Embryonic facial prominence (tissue), 1 donor: ENCODE measurements around the gene MIEN1.
"Not testable (repeated sequence)": the region's sequence is repeated elsewhere in the genome, so short reads cannot be mapped to it uniquely, and the experiment has no call there.

Source experiments
- DNase-seq: peaks from one replicate; pipeline ENCODE4 v3.0.0-alpha.2; 2016; ENCODE audit errors: extremely low spot score

MIEN1 gene, protein sequence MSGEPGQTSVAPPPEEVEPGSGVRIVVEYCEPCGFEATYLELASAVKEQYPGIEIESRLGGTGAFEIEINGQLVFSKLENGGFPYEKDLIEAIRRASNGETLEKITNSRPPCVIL

DNA sequence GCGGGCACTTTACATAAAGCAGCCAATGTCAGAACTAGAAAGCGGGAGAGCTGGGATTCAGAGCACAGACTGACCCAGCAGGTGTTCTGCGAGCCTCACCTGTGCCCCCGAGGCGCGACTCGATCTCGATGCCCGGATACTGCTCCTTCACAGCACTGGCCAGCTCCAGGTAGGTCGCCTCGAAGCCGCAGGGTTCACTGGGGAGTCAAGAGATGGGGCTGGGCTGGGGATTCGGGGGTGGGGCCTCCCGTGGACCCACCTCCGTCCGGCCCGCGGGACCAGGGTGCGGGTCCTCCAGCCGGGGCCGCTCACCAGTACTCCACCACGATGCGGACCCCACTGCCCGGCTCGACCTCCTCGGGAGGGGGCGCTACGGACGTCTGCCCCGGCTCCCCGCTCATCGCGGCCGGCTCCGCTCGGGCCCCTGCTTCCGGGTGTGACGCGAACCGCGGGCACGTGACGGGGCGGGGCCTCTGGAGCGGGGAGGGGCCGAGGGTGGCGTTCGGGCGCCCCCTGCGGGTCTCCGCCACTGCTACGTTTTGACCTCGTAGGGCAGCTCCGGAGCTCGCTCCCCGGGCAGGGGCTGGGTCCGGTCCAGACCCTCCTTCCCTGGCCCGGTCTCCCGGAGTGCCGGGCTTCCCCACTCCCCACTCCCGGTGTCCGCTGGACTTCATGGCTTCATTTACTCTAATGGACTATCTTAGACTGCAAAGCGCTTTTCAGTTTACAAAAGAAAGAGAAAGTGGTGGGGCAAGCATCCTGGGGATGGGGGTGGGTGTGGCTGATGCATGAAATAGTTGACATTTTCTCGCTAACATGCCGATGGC is at the start of gene MIEN1:
MIEN1 (minus strand) TSS at position 438 of the 827 bp plus-strand sequence; CDS start at position 401, 37 bp downstream.
- DNase-seq: peak; percentile 54

DNA sequence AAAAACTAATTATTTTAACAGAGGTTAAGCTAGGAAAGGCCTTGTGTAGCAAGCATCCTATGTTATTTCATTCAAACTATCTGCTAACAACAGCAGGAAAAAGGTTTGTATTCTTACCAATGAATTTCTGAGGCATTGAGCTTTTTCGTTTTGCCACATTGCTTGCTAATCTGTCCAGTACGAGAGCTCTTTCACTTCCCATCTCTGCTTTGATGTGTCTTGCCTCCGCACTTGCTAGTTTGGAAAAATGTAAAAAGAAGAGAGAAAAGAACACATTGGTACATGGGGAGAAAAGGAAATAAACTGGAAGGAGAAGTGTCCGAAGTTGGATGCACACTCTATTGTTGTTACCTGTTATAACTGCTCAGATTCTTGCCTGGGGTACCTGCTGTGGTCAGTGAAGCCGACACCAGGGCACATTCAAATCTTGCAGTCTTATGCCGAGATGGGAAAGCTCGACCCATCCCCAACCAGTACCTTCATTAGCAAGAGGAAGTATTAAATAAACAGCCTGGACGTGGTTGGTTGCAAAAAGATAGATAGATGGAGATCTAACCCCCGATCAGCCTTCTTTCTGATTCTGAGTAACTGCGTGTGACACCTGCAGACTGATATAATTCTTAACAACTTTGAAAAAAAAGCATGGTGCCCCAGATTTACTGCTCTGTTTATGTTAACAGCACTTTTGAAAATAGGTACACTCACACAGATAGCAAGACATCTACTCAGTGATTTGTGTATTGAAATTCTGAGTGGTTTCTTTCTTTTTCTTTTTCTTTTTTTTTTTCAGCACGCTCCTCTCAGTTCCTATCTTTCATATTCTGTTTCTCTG is 47.4 kb upstream of the MIEN1 start:
- no peak for DNase-seq

DNA sequence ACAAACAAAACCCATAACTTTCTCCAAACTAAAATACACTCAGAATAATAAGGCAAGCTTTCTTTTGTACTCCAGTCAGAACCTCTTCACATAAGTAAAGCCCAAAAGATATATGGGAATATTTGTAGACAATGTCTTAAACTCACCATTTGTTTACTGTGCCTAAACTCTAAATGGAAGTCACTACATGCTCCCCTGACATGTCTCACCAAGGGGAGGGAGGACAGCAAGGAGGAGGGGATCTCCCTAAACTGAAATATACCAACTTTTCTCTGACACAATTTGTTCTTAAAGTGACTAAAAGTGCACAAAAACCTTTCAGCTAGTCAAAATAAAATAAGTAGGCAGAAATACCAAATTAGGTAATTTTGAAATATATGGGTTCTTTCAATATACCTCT is 45.9 kb upstream of the MIEN1 start:
- no peak for DNase-seq

DNA sequence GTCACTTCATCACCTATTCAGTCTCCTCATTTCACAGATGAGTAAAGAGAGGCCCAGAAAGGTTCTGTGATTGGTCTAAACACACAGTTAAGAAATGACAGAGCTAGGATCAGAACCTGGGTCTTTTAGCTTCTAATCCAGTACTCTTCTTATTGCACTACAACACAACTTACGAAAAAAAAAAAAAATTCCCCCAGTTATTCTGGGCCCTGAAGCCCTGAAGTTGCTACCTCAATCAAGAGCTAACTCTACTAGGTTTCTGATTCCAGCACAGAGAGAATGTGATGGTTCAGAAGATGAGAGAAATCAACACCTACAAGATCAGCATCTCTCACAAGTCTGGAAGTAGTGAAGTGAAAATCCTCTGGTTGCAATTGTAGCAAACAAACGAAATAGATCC is 44.7 kb upstream of the MIEN1 start:
- no peak for DNase-seq

DNA sequence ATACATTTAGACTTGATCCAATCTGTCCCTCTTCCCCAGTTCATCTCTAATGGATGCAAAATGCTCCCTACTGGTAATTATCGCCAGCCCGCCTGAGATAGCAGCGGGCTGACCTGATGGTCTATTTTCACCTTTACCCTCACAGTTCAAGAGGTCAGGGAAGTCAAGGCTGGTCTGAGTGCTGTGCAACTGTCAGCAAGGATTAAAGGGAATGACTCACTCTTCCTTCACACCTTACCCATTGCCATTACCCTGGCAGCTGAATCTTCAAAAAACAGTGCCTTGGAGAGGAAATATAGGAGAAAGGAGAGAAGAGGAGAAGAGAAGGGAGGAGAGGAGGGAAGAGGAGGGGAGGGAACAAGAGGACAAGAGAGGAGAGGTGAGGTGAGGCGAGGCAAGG is 43.7 kb upstream of the MIEN1 start:
- DNase-seq: no peak

DNA sequence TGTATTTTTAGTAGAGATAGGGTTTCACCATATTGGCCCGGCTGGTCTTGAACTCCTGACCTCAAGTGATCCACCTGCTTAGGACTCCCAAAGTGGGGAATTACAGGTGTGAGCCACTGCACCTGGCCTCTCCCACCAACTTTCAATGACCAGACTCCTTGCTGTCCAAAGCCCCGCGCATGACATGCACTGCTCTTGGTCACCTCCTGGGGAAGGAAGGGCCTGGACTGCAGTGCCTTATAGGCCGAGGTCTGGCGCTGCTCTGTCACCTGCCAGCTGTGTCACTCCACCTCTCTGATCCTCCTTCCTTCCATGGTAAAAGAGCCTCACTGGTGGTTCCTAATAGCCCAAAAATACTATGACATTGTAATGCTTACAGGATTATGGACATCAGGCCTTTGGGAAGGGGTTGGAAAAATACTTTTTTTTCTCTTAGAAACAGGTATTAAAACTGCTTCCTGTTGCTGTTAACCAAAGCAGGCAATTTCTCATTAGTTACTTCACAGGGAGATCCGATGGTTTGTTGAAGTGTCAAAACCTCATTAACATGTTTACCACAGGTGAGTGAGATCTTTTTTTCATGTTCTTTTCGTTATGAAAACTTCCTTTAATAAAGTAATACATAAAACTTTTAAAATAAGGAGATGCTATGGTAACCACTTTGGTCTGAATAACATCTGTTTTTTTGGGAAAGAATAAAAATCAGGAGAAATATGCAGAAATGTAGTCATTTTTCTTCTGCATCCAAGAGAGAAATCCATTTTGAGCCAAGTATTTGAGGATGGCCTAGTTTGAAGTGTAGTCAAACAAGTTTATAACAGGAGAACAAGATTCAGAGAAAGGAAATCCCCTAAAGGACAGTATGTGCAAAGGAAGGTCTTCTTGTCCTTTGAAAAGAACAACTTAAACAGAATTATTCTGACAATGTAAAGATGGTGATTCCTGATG is 42.9 kb upstream of the MIEN1 start:
- DNase-seq: no peak

DNA sequence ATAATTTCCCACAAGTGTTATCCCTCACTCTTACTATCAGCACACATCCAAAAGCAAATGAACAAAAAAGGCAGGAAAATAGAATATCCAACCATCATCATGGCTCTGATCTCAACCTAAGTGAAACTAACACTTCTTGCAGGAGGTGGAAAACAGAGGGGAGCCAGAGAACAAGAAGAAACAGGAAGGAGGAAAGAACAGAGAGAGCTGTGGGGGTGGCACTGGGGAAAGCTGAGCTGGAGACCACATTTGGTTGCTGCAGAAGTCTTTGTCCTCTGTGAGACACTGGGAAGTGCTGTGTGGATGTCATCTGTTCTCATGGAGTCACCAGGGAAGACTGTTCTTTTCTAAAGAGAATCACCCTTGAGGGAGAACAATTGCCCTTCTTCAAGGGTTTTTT is 42.1 kb upstream of the MIEN1 start:
- no peak for DNase-seq

DNA sequence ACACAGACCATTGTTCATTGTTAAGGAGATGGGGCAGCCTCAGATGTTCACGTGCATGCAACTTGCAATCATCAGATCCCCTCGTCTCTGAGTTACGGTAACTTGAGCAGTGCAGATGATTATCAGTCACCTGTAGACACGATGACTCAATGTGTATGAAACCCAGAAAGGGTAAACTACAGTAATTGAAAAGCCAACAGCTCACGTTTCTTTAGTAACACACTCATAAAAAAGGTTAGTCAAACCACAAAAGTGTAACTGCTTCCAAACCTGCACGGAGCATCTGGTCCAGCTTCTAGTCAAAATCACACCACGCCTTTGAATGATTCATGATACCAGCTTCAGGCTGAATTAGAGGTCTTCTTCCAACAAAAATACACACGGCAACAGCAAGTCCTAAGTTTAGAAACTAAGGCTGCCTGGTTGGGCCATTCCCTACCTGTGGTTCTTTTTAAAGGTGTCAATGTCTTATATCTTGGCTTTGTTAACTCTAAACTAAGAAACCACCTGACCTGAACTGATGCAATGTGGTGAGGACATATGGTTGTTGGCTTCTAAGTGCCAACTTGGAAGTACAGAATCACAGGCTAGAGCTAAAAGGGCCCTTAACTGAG is 39.7 kb upstream of the MIEN1 start:
- DNase-seq: no peak

DNA sequence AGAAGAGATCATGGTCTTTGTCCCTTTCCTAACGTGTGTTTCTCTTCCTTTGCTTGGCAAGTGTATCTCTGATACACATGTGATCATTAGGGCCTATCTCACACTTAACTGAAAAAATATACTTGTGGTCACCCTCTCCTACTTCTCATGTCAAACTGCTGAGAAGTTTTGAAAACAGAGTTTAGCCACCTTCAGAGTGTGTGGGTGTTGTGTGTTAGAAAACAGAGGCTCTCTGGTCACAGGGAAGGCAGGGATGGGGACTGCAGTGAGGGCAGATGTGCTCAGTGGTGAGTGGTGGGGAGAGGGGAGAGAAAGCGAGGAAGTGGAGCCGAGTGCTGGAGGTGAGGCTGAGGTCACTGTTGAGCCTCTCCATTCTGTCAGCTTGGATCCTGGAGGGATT is 36.8 kb upstream of the MIEN1 start:
- DNase-seq: no peak

DNA sequence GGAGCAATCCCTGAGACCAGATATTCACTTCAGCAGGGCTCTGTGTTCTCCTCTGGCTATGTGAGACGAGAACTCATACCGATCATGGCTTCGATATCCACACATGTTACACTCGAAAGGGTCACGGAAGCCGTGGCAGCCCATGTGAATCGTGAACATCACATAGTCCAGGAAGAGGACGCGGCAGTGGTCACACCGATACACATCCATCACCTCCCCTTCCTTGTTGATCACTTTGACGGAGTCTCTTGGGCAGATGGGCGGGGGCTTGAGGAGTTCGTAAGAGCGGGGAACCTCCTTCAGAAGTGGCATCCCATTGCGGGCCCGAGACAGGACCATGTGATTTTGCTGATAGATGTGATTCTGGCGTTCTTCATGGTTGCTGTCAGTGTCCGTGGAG is 35.4 kb upstream of the MIEN1 start:
- DNase-seq: no peak

DNA sequence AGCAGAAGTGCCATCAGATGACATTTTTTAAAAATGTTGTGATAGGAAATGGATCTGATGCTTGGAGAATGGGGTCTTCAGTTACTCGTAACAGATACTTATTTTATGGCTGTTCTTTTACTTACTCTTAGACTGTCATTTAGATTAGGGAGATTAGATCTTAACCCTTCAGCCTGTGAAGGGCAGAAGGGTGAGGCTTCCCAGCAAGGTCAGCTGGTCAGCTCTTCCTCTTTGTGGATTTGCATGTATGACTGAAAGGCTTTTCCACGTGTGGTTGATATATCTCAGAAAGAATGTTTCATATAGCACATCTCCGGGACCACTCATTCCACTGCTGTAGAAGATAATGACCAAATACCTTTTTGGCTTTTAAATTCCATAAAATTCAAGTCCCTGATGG is 34.8 kb upstream of the MIEN1 start:
- DNase-seq: no peak

DNA sequence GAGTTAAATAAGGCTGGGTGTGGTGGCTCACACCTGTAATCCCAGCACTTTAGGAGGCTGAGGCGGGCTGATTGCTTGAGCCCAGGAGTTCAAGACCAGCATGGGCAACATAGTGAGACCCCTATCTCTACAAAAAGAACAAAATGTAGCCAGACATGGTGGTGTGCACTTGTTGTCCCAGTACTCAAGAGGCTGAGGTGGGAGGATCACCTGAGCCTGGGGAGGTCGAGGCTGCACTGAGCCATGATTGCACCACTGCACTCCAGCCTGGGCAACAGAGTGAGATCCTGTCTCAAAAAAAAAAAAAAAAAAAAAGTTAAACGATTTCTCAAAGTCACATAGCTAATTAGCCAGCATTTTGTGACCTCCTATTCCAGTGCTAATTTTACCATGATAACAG is 33.8 kb upstream of the MIEN1 start:
- DNase-seq: not testable (repeated sequence)

DNA sequence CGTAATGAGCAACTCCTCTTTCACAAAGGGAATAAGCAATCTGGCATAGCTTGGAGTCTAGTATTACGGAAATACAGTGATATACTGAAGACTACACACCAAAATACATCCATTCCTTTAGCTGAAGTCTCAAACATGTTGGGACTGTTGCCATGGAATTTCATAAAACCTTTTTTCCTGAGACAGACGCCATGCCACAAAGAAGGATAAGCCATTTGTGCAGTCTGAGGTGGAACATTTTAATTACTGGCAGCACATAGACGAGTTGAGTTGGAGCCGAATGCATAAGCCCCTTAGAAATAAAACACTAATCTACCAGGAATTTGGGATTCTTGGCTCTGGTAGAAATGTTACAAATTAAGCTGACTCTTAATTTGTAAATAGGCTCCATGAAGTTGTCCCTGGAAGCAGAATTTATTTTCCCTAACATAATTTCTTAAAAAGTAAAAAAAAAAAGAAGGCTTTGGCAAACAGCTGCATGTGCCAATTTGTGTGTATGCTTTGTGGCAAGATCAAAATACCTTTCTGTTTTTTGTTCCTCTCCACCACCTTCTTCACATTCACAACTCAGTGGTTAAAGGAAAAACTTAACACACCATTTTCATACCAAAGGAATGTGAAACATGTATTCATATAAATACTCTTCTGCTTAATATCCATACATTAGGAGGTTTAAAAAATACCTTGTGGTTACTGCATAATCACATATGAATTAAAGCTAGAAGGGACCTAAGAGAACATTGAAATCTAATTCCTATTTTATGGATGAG is 32.9 kb upstream of the MIEN1 start:
- peak; percentile 27 for DNase-seq

DNA sequence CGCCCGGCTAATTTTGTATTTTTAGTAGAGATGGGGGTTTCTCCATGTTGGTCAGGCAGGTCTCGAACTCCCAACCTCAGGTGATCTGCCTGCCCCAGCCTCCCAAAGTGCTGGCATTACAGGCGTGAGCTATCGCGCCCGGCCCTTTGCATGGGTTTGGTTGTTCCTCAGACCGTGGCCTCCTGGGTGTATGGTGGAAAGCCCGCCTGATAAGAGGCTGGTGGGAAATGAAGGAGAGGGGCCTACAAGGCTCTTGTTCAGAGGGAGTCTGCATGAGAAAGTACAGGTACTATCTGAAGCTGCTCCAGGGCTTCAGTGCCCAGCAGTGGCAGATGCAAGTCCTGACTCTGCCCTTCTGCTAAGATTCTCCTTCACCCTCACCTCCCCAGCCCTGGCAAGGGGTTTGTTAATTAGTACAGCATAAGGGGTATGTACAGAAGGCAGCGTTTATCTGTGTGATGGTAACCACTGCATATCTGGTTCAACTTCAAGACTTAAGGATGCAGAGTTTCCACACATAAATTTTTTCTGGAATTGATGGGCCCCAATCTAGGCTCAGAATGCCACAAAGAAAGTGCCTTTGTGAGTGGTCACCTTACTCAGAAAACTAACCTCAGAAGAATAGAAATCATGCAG is 31.6 kb upstream of the MIEN1 start:
- DNase-seq: no peak

DNA sequence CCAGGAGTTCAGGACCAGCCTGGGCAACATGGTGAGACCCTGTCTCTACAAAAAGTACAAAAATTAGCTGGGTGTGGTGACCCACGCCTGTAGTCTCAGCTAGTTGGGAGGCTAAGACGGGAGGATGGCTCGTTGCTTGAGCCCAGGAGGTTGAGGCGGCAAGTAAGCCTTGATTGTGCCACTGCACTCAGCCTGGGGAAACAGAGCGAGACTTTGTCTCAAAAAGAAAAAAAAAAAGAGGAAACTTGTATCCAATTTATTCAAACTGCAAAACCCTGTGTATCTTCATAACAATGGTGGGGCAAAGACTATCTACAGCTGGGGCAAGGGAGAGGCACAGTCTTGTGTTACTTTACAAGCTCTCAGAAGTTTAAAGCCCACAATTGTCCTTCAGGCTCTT is 28.9 kb upstream of the MIEN1 start:
- no peak for DNase-seq

DNA sequence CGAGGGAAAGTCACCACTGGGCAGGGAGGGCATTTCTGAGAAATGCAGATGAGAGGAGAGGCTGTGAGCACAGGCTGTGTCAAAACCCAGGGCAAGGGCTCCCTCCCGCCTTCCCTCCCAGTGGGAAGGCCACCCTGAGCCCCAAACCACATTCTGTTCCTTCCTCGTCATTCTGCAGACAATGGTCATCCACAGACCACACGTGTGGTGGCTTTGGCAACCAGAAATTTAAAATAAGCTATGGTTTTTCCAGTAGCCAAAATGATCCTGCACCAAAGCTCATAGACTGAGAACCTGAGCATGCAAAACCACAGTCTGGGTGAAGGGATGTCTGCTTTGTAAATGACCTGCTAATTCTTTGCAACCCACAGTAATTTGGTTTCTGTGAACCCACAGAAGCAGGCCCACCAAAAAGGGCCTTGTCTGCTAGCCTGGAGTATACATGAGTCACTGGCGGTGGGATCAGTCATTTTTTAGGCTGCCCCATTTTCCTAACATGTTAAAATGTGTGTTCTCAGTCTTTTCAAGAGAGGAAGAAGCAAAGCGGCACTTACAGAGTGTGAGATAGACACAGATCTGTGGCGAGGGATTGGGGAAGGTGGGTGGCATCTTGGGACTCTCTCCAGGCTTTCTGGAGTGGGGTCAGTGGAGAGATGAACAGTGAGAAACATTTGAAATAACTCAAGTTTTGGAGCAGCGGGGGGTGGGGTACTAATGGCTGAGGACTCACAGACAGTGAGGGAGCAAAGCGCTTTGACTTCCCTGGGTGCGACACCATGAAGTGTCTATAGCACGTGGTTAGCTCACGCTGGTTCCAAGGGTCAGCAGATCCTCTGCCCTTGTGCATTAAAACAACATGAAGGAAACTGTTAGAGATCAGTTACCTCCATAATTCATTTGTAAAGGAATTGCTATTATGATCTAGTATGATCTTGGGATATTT is 27.9 kb upstream of the MIEN1 start:
- no peak for DNase-seq

DNA sequence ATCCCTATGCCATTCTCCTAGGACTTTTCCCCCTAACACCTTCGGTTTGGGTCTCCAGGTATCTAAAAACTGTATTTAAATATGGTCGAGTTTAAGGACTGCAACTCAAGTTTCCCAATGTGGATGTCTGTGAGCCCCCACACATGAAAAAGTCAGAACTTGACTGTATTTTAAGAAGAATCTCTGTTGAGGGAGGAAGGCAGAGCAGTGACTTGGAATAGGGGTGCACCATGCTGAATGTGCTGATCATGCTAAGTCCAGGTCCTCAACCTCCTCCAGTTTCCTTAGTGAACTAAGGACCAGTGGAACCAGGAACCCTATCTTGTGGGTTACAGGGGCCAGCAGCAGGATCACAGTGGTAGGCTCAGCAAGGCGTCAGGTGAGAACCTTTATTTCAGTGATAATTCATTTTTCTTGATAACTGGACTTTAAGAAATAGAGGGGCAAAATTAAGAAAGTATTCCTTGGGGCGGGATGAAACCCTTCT is 26.9 kb upstream of the MIEN1 start:
- no peak for DNase-seq

DNA sequence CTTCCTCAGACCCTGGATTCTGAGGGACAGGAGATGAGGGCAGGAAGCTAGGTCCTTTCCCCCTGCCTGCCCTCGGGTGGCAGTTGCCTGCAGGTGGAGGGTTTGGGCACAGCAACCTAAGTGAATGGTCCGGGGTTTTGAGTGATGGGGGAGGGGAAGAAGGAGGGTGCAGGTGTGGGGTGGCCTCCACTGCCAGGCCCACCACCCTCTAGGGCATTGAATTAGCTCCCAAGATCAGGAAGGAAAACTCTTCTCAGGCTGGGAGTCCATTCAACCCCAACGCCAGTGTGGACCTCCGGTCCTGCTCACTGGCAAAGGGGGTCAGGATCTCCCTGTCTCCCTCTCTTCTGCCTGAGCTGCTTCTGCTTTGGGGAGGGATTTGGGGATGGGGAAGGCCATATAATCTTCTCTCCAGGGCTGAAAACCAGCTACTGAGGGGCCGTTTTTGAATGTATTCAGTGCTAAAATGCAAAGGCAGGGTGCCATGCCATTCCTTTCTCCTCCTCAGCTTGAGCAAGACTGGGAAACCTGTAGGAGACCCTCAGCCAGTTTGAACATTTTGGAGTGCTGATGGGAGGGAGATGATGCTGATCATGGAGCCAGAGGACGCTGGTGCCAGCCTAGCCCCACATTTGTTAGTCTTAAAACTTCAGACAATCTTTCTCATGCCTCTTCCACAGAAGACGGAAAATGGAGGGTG is 26.2 kb upstream of the MIEN1 start:
- DNase-seq: no peak
